H9 (cell line): ENCODE results near the gene ASGR1. TPM values are rescaled to one million over a fixed set of nuclear protein-coding genes. Genes with fewer than 3 reads are reported as not detected.

Experiments used
- DNase-seq: peaks from one replicate; pipeline ENCODE4 v3.0.0-alpha.2; 2017
- H2AFZ ChIP-seq: one replicate; pipeline ENCODE4 v1.6.1; 2013; ENCODE audit warnings: mild to moderate bottlenecking, low read length, control low read depth, moderate library complexity
- H2AK5ac ChIP-seq: 2 replicates; pipeline ENCODE4 v1.6.1; 2013; ENCODE audit warnings: low read length, control low read depth, mixed read lengths; ENCODE audit not compliant: insufficient read length
- H2BK120ac ChIP-seq: one replicate; pipeline ENCODE4 v1.6.1; 2013; ENCODE audit warnings: low read depth, mild to moderate bottlenecking, low read length, control low read depth, inconsistent platforms; ENCODE audit not compliant: poor library complexity, severe bottlenecking
- H2BK12ac ChIP-seq: 2 replicates; pipeline ENCODE4 v1.6.1; 2013; ENCODE audit warnings: low read length, control low read depth, mixed read lengths, low read depth; ENCODE audit not compliant: insufficient read length
- H2BK15ac ChIP-seq: 2 replicates; pipeline ENCODE4 v1.6.1; 2013; ENCODE audit warnings: low read depth, low read length, control low read depth
- H2BK20ac ChIP-seq: one replicate; pipeline ENCODE4 v1.6.1; 2013; ENCODE audit warnings: low read depth, mild to moderate bottlenecking, low read length, control low read depth, inconsistent platforms; ENCODE audit not compliant: poor library complexity, severe bottlenecking
- H2BK5ac ChIP-seq: 2 replicates; pipeline ENCODE4 v1.6.1; 2013; ENCODE audit warnings: low read length, control low read depth, mixed read lengths; ENCODE audit not compliant: insufficient read length
- H3K14ac ChIP-seq: 2 replicates; pipeline ENCODE4 v1.6.1; 2013; ENCODE audit warnings: low read length, control low read depth; ENCODE audit not compliant: insufficient read depth
- H3K18ac ChIP-seq: 2 replicates; pipeline ENCODE4 v1.6.1; 2013; ENCODE audit warnings: low read depth, mild to moderate bottlenecking, mixed read lengths, low read length, control low read depth; ENCODE audit not compliant: insufficient read length
- H3K23ac ChIP-seq: 2 replicates; pipeline ENCODE4 v1.6.1; 2013; ENCODE audit warnings: low read length, control low read depth, mixed read lengths, low read depth; ENCODE audit not compliant: insufficient read length
- H3K23me2 ChIP-seq: 2 replicates; pipeline ENCODE4 v1.6.1; 2013; ENCODE audit warnings: low read depth, mild to moderate bottlenecking, mixed read lengths, low read length, control low read depth; ENCODE audit not compliant: insufficient read length, poor library complexity, severe bottlenecking
- H3K27ac ChIP-seq: 2 replicates; pipeline ENCODE4 v1.5.1; 2013; ENCODE audit warnings: low read length, control low read depth, mixed read lengths, low read depth; ENCODE audit not compliant: insufficient read length
- H3K27me3 ChIP-seq: 2 replicates; pipeline ENCODE4 v1.6.1; 2013; ENCODE audit warnings: low read length, control low read depth, inconsistent platforms; ENCODE audit not compliant: insufficient read depth
- H3K4ac ChIP-seq: 2 replicates; pipeline ENCODE4 v1.6.1; 2013; ENCODE audit warnings: low read depth, mild to moderate bottlenecking, control low read depth, inconsistent platforms, low read length, moderate library complexity
- H3K4me1 ChIP-seq: 2 replicates; pipeline ENCODE4 v1.6.1; 2013; ENCODE audit warnings: low read length, control low read depth, inconsistent platforms; ENCODE audit not compliant: insufficient read depth
- H3K4me2 ChIP-seq: 2 replicates; pipeline ENCODE4 v1.6.1; 2013; ENCODE audit warnings: low read length, control low read depth, mixed read lengths; ENCODE audit not compliant: insufficient read length, insufficient read depth
- H3K56ac ChIP-seq: 2 replicates; pipeline ENCODE4 v1.6.1; 2013; ENCODE audit warnings: low read depth, mild to moderate bottlenecking, mixed read lengths, low read length, control low read depth; ENCODE audit not compliant: insufficient read length
- H3K79me1 ChIP-seq: 2 replicates; pipeline ENCODE4 v1.6.1; 2013; ENCODE audit warnings: low read depth, mild to moderate bottlenecking, moderate library complexity, low read length, control low read depth, inconsistent platforms; ENCODE audit not compliant: insufficient read depth, poor library complexity, severe bottlenecking
- H3K79me2 ChIP-seq: 2 replicates; pipeline ENCODE4 v1.6.1; 2013; ENCODE audit warnings: low read length, control low read depth, inconsistent platforms; ENCODE audit not compliant: insufficient read depth
- H3K9ac ChIP-seq: 2 replicates; pipeline ENCODE4 v1.6.1; 2013; ENCODE audit warnings: low read length, control low read depth, mixed read lengths; ENCODE audit not compliant: insufficient read length; ENCODE audit errors: extremely low read depth
- H3K9me3 ChIP-seq: one replicate; pipeline ENCODE4 v1.6.1; 2013; ENCODE audit warnings: low read depth, low read length, inconsistent platforms; ENCODE audit not compliant: control insufficient read depth
- H3T11ph ChIP-seq: one replicate; pipeline ENCODE4 v1.6.1; 2013; ENCODE audit warnings: mild to moderate bottlenecking, low read length, control low read depth, inconsistent platforms
- H4K20me1 ChIP-seq: one replicate; pipeline ENCODE4 v1.6.1; 2013; ENCODE audit not compliant: control insufficient read depth, insufficient read length, insufficient read depth
- H4K5ac ChIP-seq: 2 replicates; pipeline ENCODE4 v1.6.1; 2013; ENCODE audit warnings: low read depth, mild to moderate bottlenecking, mixed read lengths, low read length, control low read depth; ENCODE audit not compliant: insufficient read length
- H4K8ac ChIP-seq: replicated peaks from 2 replicates; pipeline ENCODE4 v1.6.1; 2013; ENCODE audit warnings: low read length, control low read depth, mixed read lengths, low read depth; ENCODE audit not compliant: insufficient read length
- H4K91ac ChIP-seq: 2 replicates; pipeline ENCODE4 v1.6.1; 2013; ENCODE audit warnings: low read depth, mild to moderate bottlenecking, moderate library complexity, mixed read lengths, low read length, control low read depth; ENCODE audit not compliant: insufficient read length
- H3K27ac Mint-ChIP-seq, 3 experiments: 2 replicates in 2 of 3; 3 replicates in 1 of 3; pipeline ENCODE4 v1.8.0; 2020 to 2021; ENCODE audit warnings: mixed read lengths in 3 of 3, mild to moderate bottlenecking in 1 of 3, moderate library complexity in 1 of 3
- H3K27me3 Mint-ChIP-seq: 2 replicates; pipeline ENCODE4 v1.8.0; 2021; ENCODE audit warnings: low read depth, mild to moderate bottlenecking, moderate library complexity, mixed read lengths
- H3K36me3 Mint-ChIP-seq, 3 experiments: 2 replicates in 2 of 3; 3 replicates in 1 of 3; pipeline ENCODE4 v1.8.0; 2020 to 2021; ENCODE audit warnings: low read depth in 3 of 3, mixed read lengths in 3 of 3; ENCODE audit not compliant: insufficient read depth in 1 of 3
- H3K4me1 Mint-ChIP-seq, 2 experiments: 2 replicates each; pipeline ENCODE4 v1.8.0; 2020; ENCODE audit warnings: mixed read lengths in 2 of 2
- H3K4me3 Mint-ChIP-seq, 2 experiments: 2 replicates in 1 of 2; 3 replicates in 1 of 2; pipeline ENCODE4 v1.8.0; 2020 to 2021; ENCODE audit warnings: mild to moderate bottlenecking in 2 of 2, mixed read lengths in 2 of 2, moderate library complexity in 1 of 2
- H3K9me3 Mint-ChIP-seq, 2 experiments: 2 replicates in 1 of 2; 3 replicates in 1 of 2; pipeline ENCODE4 v1.8.0; 2020; ENCODE audit warnings: mild to moderate bottlenecking in 2 of 2, mixed read lengths in 2 of 2, moderate library complexity in 1 of 2
- CTCF ChIP-seq: fragments of 200-600 bp; sonication (generic); conservative IDR thresholded peaks from 3 replicates; pipeline ENCODE4 v1.8.0; 2021; ENCODE audit warnings: antibody characterized with exemption, mild to moderate bottlenecking
- WGBS: extraction: QIAGEN DNeasy Blood & Tissue Kit; methylation state at CpG from one replicate; pipeline ENCODE4 v1.1.7; 2013; ENCODE audit warnings: missing lambda C conversion rate, low lambda C conversion rate, mixed read lengths; ENCODE audit not compliant: insufficient read length; ENCODE audit errors: extremely low coverage; 5-methylcytosine and 5-hydroxymethylcytosine counted together
- total RNA-seq: library from RNA; stranded (reverse); gene quantifications from 2 replicates; pipeline ENCODE4 v1.2.1, GENCODE V29; 2021

The ASGR1 gene
- total RNA-seq, 1 experiment from 2014 or later, result 5.9 TPM

- peaks cover 62% of the 10 kb centered on the region in 2 experiments for H3K4me1 Mint-ChIP-seq
- H2AFZ ChIP-seq, result no peak overlapping the region
These were observed 38.2 kb upstream of the ASGR1 start for GRCh38 chr17:7217113-7217987.

More at GRCh38 chr17:7217113-7217987, 38.2 kb upstream of the ASGR1 start:
- no peak overlapping the region for H3K14ac ChIP-seq
- peak; percentile 75 for DNase-seq
- no peaks in the 10 kb centered on the region; the same call in 1 of the 2 replicates for H3K4me1 ChIP-seq
- H3T11ph ChIP-seq, result no peak overlapping the region
- no peak overlapping the region for H2BK20ac ChIP-seq
- H4K20me1 ChIP-seq, result no peaks in the 10 kb centered on the region
- H4K91ac ChIP-seq, result no peak overlapping the region
- peaks cover 23% of the 10 kb centered on the region for H3K23me2 ChIP-seq
- peak overlapping the region in 2 of 3 experiments; percentile 77 to 86; a peak in 3 of 7 replicates for H3K27ac Mint-ChIP-seq
- no peaks in the 10 kb centered on the region for H3K79me1 ChIP-seq
- H3K9me3 Mint-ChIP-seq, result no peaks in the 10 kb centered on the region; a peak in 1 of 5 replicates
- no peak overlapping the region for H2BK12ac ChIP-seq
- H3K4ac ChIP-seq, result no peak overlapping the region
- no peaks in the 10 kb centered on the region for H3K79me2 ChIP-seq
- H2AK5ac ChIP-seq, result no peak overlapping the region
- peaks cover 8 to 21% (median 13%) of the 10 kb centered on the region in 3 experiments; a peak in 6 of 7 replicates for H3K36me3 Mint-ChIP-seq
- no peaks in the 10 kb centered on the region for H3K9me3 ChIP-seq
- no peak overlapping the region for H4K8ac ChIP-seq
- no peak overlapping the region for H3K18ac ChIP-seq
- no peak for TF ChIP-seq CTCF
- H3K27ac ChIP-seq, result no peak overlapping the region
- peak overlapping the region; percentile 95 to 97 for H3K4me3 Mint-ChIP-seq
- H3K27me3 Mint-ChIP-seq, result no peaks in the 10 kb centered on the region; the same call in none of the 2 replicates
- WGBS, result no CpG with 5 or more reads among the region's 32 CpGs
- no peak overlapping the region for H2BK120ac ChIP-seq
- H3K23ac ChIP-seq, result no peak overlapping the region
- no peak overlapping the region for H4K5ac ChIP-seq
- H3K56ac ChIP-seq, result no peak overlapping the region
- no peaks in the 10 kb centered on the region for H3K27me3 ChIP-seq
- peak overlapping the region; percentile 87 for H3K4me2 ChIP-seq
- H2BK5ac ChIP-seq, result no peak overlapping the region
- H3K9ac ChIP-seq, result no peak overlapping the region
- no peak overlapping the region for H2BK15ac ChIP-seq
